Aorta (tissue), 5 donors: ENCODE results near the gene DUOXA1. TPM values are rescaled to one million over a fixed set of nuclear protein-coding genes. Genes with fewer than 3 reads are reported as not detected.
A peak's percentile ranks its signal among the peaks of the same experiment; 100 is the strongest.

ENCODE experiments used
- ATAC-seq: fragments of 200-7000 bp; cut with Tn5 transposase; one replicate; pipeline ENCODE4 v1.9.1; 2022; ENCODE audit warnings: moderate library complexity; ENCODE audit not compliant: low FRiP score
- DNase-seq, 2 donors: peaks; one replicate each; pipeline ENCODE4 v3.0.0-alpha.2; 2020
- H3K27ac ChIP-seq, 2 donors: one replicate each; pipeline ENCODE4 v1.5.1; 2013; ENCODE audit warnings: low read length in 2 of 2, mild to moderate bottlenecking in 2 of 2, moderate library complexity in 2 of 2, control low read depth in 1 of 2, inconsistent platforms in 1 of 2, low read depth in 1 of 2
- H3K27me3 ChIP-seq, 2 donors: one replicate each; pipeline ENCODE4 v1.6.1; 2013; ENCODE audit warnings: control low read depth in 1 of 2, low read length in 1 of 2, mild to moderate bottlenecking in 1 of 2, moderate library complexity in 1 of 2; ENCODE audit not compliant: insufficient read depth in 2 of 2, control insufficient read depth in 1 of 2
- H3K36me3 ChIP-seq, 2 donors: one replicate each; pipeline ENCODE4 v1.6.1; 2013; ENCODE audit warnings: control low read depth in 1 of 2, low read length in 1 of 2, mild to moderate bottlenecking in 1 of 2; ENCODE audit not compliant: insufficient read depth in 2 of 2, control insufficient read depth in 1 of 2
- H3K4me1 ChIP-seq, 2 donors: one replicate each; pipeline ENCODE4 v1.6.1; 2013; ENCODE audit warnings: low read length in 2 of 2, control low read depth in 1 of 2, mild to moderate bottlenecking in 1 of 2, moderate library complexity in 1 of 2; ENCODE audit not compliant: insufficient read depth in 2 of 2, control insufficient read depth in 1 of 2
- H3K4me3 ChIP-seq, 2 donors: one replicate each; pipeline ENCODE4 v1.5.1; 2013; ENCODE audit warnings: low read length in 2 of 2, control low read depth in 1 of 2, mild to moderate bottlenecking in 1 of 2
- H3K9me3 ChIP-seq: one replicate; pipeline ENCODE4 v1.6.1; 2013; ENCODE audit warnings: mild to moderate bottlenecking, low read length; ENCODE audit not compliant: control insufficient read depth
- WGBS, 2 donors: extraction: QIAGEN DNeasy Blood & Tissue Kit; methylation state at CpG; one replicate each; pipeline ENCODE4 v1.1.7; 2013; 5-methylcytosine and 5-hydroxymethylcytosine counted together
- intact Hi-C, 2 donors: fragments of 100-400 bp; cut with DNase I; formaldehyde crosslinking; loops; one replicate each; pipeline versions ENCODE4 v1.14.2 to v1.15.0; 2022
- polyA plus RNA-seq, 2 donors: library from polyadenylated mRNA; stranded (reverse); fragments of 200-250 nt; gene quantifications; one replicate each; pipeline ENCODE4 v1.2.3, GENCODE V29; 2013
- total RNA-seq, 2 donors: library from RNA; stranded (reverse); fragmentation: NEBNext Ultra II Directional; extraction: Animal tissue kit (Norgen Biotek cat#: 25700); gene quantifications; one replicate each; pipeline ENCODE4 v1.2.1, GENCODE V29; 2021
- donor health status: healthy with polysubstance abuse.
- donor health status: Bipolar disorder and iron deficiency.
- donor health status: DM: no; HTN: no; CAD: no.
- donor health status: DM: no; HTN: no; CAD: no.
- donor health status: DM: yes; HTN: yes; CAD: no.

DUOXA1 gene
- total and polyA plus RNA-seq, 4 donors: 0.23 to 4.9 (median 0.41) TPM

- Histone ChIP-seq H3K27ac (no peak overlapping the region), H3K4me1 (no peaks in the 10 kb centered on the region), H3K4me3 (no peak overlapping the region), H3K36me3 (no peaks in the 10 kb centered on the region), H3K27me3 (no peaks in the 10 kb centered on the region), H3K9me3 (no peaks in the 10 kb centered on the region)
- ATAC-seq (no peak), DNase-seq (peak in 1 of 2 donors; percentile 33)
- intact Hi-C loops: no loop called here
- 6 to 9% methylated on average over 14 of the region's 14 CpGs for WGBS, 2 donors
Measured at GRCh38 chr15:45113380-45113990, 16.2 kb downstream of the DUOXA1 start.

DNA sequence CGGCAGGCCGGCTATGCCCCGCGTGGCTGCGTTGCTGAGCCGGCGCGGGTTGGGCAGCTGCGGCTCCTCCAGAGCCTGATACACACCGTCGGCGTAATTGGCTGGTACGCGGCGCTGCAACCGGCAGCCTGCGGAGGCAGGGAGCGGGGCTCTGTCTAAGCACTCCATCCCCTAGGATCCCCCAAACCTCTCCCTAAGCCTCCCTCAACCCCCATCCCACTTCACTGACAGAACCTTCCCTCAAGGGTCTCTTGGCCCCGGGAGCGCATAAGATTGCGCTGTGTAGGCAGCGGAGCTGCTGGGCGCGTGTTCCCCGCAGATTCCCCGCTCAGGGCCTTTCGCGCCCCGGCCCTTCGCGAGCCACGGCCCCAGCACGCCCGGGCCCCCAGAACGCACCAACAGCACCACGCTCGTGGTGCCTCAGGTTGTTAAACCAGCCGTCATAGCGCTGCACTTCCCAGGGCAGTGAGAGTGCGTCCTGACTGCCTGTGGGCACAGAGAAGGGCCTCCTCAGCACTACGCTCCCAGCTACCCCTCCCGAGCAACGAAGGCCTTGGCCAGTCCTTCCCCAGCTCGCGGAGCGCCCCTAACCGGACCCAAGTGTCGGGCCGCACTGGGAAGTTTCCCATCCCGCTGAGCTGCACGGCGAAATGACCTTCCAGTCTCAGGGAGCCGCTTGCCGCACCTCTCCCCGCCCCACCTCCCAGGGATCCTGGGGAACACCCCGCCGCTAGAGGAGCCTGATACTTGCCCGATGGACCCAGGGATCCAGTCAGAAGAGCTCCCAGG lies 16.9 kb downstream of the DUOXA1 start:
- Histone ChIP-seq H3K27me3 (no peaks in the 10 kb centered on the region), H3K36me3 (no peaks in the 10 kb centered on the region), H3K4me1 (no peaks in the 10 kb centered on the region), H3K9me3 (no peaks in the 10 kb centered on the region), H3K4me3 (no peak overlapping the region), H3K27ac (no peak overlapping the region)
- DNase-seq: peak in 1 of 2 donors; percentile 65
- intact Hi-C loops: no loop called here
- peak; percentile 24 for ATAC-seq
- 1% methylated on average over 58 of the region's 58 CpGs for WGBS, 2 donors

DNA sequence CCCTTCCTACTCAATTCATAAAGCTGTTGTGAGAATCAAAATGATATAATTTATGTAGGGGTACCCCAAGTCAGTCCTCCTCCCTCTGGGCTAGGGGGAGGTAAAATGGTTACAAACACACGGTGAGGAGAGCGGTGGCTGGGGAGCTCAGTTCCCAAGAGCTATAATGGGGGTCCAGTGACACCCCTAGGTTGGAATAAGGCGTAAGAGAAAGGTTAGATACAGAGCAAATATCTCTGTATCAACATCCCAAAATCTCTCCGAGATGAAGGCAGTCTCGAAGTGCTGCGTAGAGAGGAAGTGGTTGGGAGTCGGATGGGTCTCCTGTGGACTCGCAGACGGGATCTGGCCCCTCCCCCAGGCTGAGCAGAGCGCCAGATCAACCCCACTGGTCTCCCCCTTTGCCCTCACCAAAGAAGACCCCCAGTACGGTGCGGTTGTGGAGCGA lies 17.5 kb downstream of the DUOXA1 start:
- no peaks in the 10 kb centered on the region for H3K36me3 ChIP-seq
- intact Hi-C loops: no loop called here
- H3K27me3 ChIP-seq: no peaks in the 10 kb centered on the region
- WGBS, 2 donors: 4 to 5% methylated on average over 13 of the region's 13 CpGs
- DNase-seq (peak in 1 of 2 donors; percentile 67), ATAC-seq (no peak)
- no peak overlapping the region for H3K4me3 ChIP-seq
- H3K4me1 ChIP-seq: no peaks in the 10 kb centered on the region
- no peaks in the 10 kb centered on the region for H3K9me3 ChIP-seq
- H3K27ac ChIP-seq: no peak overlapping the region

DNA sequence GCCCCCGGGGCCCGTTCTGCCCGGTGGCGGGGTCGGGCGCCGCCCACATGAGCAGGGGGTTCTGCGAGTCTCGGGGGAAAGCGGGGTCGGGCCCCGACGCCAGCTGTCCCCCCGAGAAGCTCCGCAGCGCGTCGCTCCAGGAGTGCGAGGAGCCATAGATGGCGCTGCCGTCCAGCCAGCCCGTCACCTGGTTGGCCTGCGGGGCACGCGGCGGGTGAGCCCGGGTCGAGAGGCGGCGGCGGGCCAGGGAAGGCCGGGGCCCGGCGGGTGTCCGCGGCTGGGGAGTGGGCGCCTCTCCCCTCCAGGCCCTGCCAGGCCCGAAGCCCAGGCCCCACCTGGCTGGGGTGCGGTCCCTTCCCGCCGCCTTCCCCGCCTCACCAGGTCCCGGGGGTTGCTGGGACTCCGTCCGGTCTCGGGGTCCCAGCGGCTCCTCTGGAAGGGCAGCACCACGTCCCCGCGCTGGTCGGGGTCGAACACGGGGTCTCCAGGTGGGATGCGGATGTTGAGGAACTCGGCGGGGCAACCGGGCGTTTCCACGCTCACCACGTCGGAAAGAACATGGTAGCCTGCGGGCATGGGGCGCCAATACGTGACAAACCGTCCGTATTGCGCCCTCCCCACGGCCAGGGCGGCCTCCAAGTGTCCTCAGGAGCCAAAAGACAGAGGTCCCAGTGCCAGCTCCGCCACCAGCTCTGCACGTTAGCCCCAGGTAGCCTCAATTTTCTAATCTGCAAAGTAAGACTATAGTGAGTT lies 18.1 kb downstream of the DUOXA1 start:
- no peaks in the 10 kb centered on the region for H3K27me3 ChIP-seq
- no peak overlapping the region for H3K4me3 ChIP-seq
- ATAC-seq: no peak
- H3K4me1 ChIP-seq: no peaks in the 10 kb centered on the region
- no peaks in the 10 kb centered on the region for H3K9me3 ChIP-seq
- intact Hi-C loops: no loop called here
- 5% methylated on average over 35 to 71 of the region's 71 CpGs for WGBS, 2 donors
- no peak overlapping the region for H3K27ac ChIP-seq
- DNase-seq: peak in 1 of 2 donors; percentile 73
- H3K36me3 ChIP-seq: no peaks in the 10 kb centered on the region

DNA sequence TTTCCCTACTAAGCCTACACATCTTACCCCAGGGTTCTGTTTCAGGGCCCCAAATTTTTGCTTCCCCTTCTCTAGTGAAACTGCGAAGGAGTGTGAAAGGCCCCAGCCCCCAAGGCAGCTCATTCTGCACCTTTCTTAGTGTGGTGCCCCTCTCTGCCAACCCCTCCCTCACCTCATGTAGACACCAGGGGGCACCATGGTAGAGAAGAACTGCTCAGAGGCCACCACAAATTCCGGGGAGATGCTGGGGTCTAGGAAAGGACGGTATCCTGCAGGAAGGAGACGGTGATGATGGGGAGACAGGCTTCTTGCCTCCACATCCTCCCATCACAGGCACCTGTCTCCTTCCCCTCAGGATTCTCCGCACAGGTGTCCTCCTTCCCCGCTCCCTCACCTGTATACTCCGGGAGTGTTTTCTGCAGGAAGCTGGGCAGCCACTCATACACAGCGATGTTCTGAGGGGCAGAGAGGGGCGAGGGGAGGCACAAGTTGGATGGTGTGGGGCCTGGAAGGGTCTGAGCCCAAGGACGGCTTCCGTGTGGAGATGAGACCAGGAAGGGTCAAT lies 19.3 kb downstream of the DUOXA1 start:
- intact Hi-C loops: no loop called here
- DNase-seq (peak in 1 of 2 donors; percentile 37), ATAC-seq (no peak)
- Histone ChIP-seq H3K27me3 (no peaks in the 10 kb centered on the region), H3K4me3 (no peak overlapping the region), H3K9me3 (no peaks in the 10 kb centered on the region), H3K4me1 (no peaks in the 10 kb centered on the region), H3K36me3 (no peaks in the 10 kb centered on the region), H3K27ac (no peak overlapping the region)
- 42 to 46% methylated on average over 11 of the region's 11 CpGs for WGBS, 2 donors

- intact Hi-C loops: no loop called here
- H3K9me3 ChIP-seq: no peaks in the 10 kb centered on the region
Measured at GRCh38 chr15:45107941-45108630, 21.6 kb downstream of the DUOXA1 start.

GRCh38 chr15:45106002-45106790 lies 23.5 kb downstream of the DUOXA1 start:
- no peak for ATAC-seq
- Histone ChIP-seq H3K27me3 (no peaks in the 10 kb centered on the region), H3K4me1 (no peaks in the 10 kb centered on the region), H3K27ac (no peak overlapping the region), H3K4me3 (no peak overlapping the region), H3K36me3 (no peaks in the 10 kb centered on the region), H3K9me3 (no peaks in the 10 kb centered on the region)
- DNase-seq: peak in 1 of 2 donors; percentile 59
- 78% methylated on average over 15 of the region's 15 CpGs for WGBS, 2 donors
- intact Hi-C loops: no loop called here

More at GRCh38 chr15:45107941-45108630, 21.6 kb downstream of the DUOXA1 start:
- no peaks in the 10 kb centered on the region for H3K4me1 ChIP-seq
- H3K27ac ChIP-seq: no peak overlapping the region
- ATAC-seq (no peak), DNase-seq (peak in 1 of 2 donors; percentile 68)
- no peak overlapping the region for H3K4me3 ChIP-seq
- H3K27me3 ChIP-seq: no peaks in the 10 kb centered on the region
- H3K36me3 ChIP-seq: no peaks in the 10 kb centered on the region
- WGBS, 2 donors: 89 to 95% methylated on average over 10 of the region's 10 CpGs
